Activated naive CD4-positive, alpha-beta T cell treated with anti-CD3 and anti-CD28 coated beads for 36 hours (primary cell): ENCODE data around the gene ATXN7. TPM values are rescaled to one million over a fixed set of nuclear protein-coding genes. Genes with fewer than 3 reads are reported as not detected.

ENCODE experiments used
- CTCF ChIA-PET: fragments of 350-600 bp; sonication (Branson Sonifier 250); formaldehyde crosslinking; loops from one replicate; lab custom pipeline; 2021; ENCODE audit warnings: antibody characterized with exemption; lab: Charles Lee
- DNase-seq: peaks from one replicate; pipeline ENCODE4 v3.0.0-alpha.2; 2020
- H3K27ac Mint-ChIP-seq: one replicate; pipeline ENCODE4 v1.8.0; 2021; ENCODE audit warnings: mild to moderate bottlenecking, mixed read lengths
- H3K27me3 Mint-ChIP-seq: one replicate; pipeline ENCODE4 v1.8.0; 2021; ENCODE audit warnings: low read depth, mixed read lengths
- H3K36me3 Mint-ChIP-seq: one replicate; pipeline ENCODE4 v1.8.0; 2021; ENCODE audit warnings: low read depth, mixed read lengths
- H3K4me1 Mint-ChIP-seq: one replicate; pipeline ENCODE4 v1.8.0; 2021; ENCODE audit warnings: low read depth, mixed read lengths
- H3K4me3 Mint-ChIP-seq: one replicate; pipeline ENCODE4 v1.8.0; 2021; ENCODE audit warnings: mild to moderate bottlenecking, moderate library complexity, mixed read lengths
- H3K9me3 Mint-ChIP-seq: one replicate; pipeline ENCODE4 v1.8.0; 2021; ENCODE audit warnings: mixed read lengths
- intact Hi-C: fragments of 100-400 bp; cut with micrococcal nuclease; formaldehyde crosslinking; loops from one replicate; pipeline ENCODE4 v1.15.1; 2023
- total RNA-seq, 2 experiments: library from RNA; stranded (reverse); gene quantifications; one replicate each; pipeline ENCODE4 v1.2.3, GENCODE V29; 2021

The ATXN7 gene
- total RNA-seq, 2 experiments from 2014 or later: 25.5 to 25.8 TPM

DNA sequence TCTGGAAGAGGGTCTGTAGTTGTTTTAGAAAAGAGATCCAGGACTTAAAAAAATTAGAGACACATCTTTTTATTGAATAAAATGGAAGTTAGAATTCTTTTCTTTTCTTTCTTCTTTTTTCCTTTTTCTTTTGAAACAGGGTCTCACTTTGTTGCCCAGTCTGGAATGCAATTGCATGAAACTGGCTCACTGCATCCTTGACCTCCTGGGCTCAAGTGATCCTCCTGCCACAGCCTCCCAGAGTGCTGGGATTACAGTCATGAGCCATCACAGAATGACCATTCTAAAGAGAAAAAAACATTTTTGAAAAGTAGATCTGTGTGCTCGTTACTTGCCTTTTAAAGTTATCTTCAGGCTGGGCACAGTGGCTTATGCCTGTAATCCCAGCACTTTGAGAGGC is 3.6 kb downstream of the ATXN7 start:
- Mint-ChIP-seq H3K4me1 (peaks cover 45% of the 10 kb centered on the region), H3K27ac (no peak overlapping the region), H3K36me3 (peaks cover 28% of the 10 kb centered on the region), H3K4me3 (no peak overlapping the region), H3K27me3 (no peaks in the 10 kb centered on the region), H3K9me3 (no peaks in the 10 kb centered on the region)
- intact Hi-C loops: no loop called here
- no peak for DNase-seq
- CTCF ChIA-PET: interaction anchor here (0.7 kb wide), 1 partner anchor 18 kb away, joined by 3 read pairs; no protein-coding TSS in a partner anchor

DNA sequence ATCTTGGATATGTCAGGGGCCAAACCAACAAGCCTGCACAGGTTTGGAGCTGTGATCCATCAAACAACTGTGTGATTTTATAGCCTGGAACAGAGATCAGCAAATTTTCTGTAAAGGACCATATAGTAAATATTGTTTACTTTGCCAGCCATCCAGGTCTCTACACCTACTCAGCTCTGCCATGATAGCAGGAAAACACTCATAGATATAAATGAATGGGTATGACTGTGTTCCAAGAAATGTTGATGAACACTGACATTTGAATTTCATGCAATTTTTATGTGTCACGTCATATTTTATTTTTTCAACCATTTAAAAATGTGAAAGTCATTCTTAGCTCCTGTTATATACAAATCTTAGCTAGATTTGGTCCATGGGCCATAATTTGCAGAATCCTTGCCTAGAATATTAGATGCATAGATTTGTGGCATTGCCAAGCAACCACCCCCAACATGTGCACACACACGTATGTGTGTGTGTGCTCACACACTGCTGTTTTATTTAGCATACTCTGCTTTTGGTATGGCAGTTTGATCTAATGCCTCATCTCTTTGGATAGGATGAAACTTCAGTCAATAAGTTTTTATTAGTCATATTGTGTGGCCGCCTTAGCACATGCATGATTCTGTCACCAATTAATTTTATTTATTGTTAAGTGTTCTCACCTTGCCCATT is 6.4 kb downstream of the ATXN7 start:
- H3K36me3 Mint-ChIP-seq: peaks cover 19% of the 10 kb centered on the region

DNA sequence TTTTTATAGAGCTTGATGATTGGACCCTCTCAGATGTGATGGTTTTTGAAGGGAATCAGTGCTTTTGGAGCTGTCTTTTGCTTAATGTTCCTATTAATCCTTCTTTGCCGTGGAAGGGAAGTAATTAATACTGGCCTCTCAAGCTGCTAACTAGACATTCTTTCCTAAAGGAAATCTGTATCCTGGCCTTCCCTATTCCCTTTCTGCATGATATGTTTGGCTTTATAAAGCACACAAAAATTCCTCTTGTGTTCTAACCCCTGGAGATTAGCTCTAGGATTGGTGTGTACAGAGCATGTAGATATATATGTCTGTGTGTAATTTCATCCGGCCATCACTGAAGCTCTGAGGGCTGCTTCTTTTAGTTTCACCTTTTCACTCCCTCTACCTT is 6.9 kb downstream of the ATXN7 start:
- Mint-ChIP-seq H3K4me1 (peaks cover 41% of the 10 kb centered on the region), H3K36me3 (peaks cover 16% of the 10 kb centered on the region), H3K27ac (no peak overlapping the region), H3K9me3 (no peaks in the 10 kb centered on the region), H3K4me3 (no peak overlapping the region), H3K27me3 (no peaks in the 10 kb centered on the region)
- DNase-seq: no peak
- CTCF ChIA-PET: interaction anchor here (1.6 kb wide), 1 partner anchor 27 kb away, joined by 8 read pairs; no protein-coding TSS in a partner anchor
- intact Hi-C loops: no loop called here

More for the DNA sequence above, 6.4 kb downstream of the ATXN7 start:
- intact Hi-C loops: no loop called here
- no peak overlapping the region for H3K4me3 Mint-ChIP-seq
- no peaks in the 10 kb centered on the region for H3K9me3 Mint-ChIP-seq
- CTCF ChIA-PET: interaction anchor here (0.7 to 1.6 kb wide), 3 partner anchors 28 to 614 kb away, joined by 3 to 8 read pairs (median 3); no protein-coding TSS in a partner anchor
- H3K27ac Mint-ChIP-seq: no peak overlapping the region
- peaks cover 42% of the 10 kb centered on the region for H3K4me1 Mint-ChIP-seq
- no peaks in the 10 kb centered on the region for H3K27me3 Mint-ChIP-seq
- no peak for DNase-seq

DNA sequence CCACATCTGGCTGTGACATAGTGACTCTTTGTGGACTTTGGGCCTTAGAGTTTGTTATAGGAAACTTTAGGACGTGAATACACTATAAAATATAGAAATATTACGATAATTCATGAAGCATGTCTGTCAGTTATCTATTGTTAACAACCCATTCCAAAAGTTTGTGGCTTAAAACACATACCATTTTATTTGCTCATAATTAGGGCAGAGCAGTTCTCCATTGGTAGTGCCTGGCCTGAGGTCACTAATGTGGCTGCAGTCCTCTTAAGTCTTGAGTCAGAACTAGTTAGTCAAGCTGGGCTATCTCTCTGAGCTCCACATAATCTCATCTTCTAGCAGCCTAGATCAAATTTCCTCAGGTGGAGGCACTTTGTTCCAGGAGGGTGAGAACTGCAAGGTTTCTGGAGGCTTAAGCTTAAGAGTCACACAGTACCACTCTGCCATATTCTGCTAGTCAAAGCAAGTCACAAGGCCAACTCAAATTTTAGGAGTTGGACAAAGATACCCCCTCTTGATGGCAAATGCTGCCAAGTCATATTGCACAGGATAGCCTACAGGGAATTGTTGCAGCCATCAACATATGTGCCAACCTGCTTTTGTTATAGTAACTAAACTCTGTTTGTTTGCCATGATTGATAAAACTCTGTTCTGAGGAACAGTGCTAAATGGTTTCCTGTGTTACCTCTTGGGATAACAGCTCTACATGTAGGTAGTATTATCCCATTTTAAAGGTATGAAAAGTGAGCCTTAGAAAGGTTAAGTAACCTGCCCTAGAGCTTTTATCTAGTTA is 8.7 kb downstream of the ATXN7 start:
- intact Hi-C loops: no loop called here
- peaks cover 46% of the 10 kb centered on the region for H3K4me1 Mint-ChIP-seq
- no peaks in the 10 kb centered on the region for H3K27me3 Mint-ChIP-seq
- no peak overlapping the region for H3K27ac Mint-ChIP-seq
- CTCF ChIA-PET: no interaction called here
- no peak for DNase-seq
- H3K4me3 Mint-ChIP-seq: no peak overlapping the region
- H3K9me3 Mint-ChIP-seq: no peaks in the 10 kb centered on the region
- H3K36me3 Mint-ChIP-seq: peaks cover 7% of the 10 kb centered on the region

DNA sequence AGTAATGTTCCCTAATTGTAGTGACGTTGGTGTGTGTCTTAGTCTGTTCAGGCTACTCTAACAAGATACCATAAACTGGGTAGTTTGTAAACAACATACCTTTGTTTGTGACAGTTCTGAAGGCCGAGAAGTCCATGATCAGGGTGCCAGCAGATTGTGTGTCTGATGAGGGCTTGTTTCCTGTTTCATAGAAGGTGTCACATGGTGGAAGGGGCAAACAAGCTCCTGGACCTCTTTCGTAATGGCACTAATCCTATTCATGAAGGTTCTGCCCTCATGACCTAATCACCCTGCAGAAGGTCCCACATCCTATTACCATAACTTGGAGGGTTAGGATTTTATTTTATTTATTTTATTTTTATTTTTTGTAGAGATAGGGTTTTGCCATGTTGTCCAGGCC is 11.1 kb downstream of the ATXN7 start:
- Mint-ChIP-seq H3K4me1 (peaks cover 52% of the 10 kb centered on the region), H3K36me3 (no peaks in the 10 kb centered on the region), H3K27ac (no peak overlapping the region), H3K4me3 (no peak overlapping the region), H3K27me3 (no peaks in the 10 kb centered on the region), H3K9me3 (no peaks in the 10 kb centered on the region)
- intact Hi-C loops: no loop called here
- CTCF ChIA-PET: no interaction called here
- DNase-seq: no peak

DNA sequence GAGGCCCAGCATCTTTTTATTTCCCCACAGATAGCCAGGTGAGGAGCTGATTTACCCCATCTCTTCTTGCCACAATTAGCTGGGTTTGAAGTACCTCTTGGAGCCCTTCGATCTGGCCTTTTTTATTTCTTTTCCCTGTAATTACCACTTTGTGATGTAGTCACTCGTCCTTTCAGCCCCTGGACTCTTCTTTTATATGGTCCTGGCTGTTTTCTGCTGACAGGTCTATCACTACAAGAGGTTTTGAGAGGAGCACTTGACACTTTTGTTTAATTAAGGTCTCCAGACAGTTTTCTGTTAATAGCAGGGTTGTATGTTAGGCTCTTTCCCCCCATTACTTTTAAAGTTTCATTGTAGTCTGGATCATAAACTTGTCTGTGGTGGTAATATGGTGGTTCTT is 11.8 kb downstream of the ATXN7 start:
- Mint-ChIP-seq H3K4me3 (no peak overlapping the region), H3K36me3 (peaks cover 4% of the 10 kb centered on the region), H3K27ac (no peak overlapping the region), H3K9me3 (no peaks in the 10 kb centered on the region), H3K4me1 (peaks cover 51% of the 10 kb centered on the region), H3K27me3 (no peaks in the 10 kb centered on the region)
- CTCF ChIA-PET: interaction anchor here (0.6 kb wide), 1 partner anchor 116 kb away, joined by 6 read pairs; no protein-coding TSS in a partner anchor
- intact Hi-C loops: no loop called here
- DNase-seq: no peak

DNA sequence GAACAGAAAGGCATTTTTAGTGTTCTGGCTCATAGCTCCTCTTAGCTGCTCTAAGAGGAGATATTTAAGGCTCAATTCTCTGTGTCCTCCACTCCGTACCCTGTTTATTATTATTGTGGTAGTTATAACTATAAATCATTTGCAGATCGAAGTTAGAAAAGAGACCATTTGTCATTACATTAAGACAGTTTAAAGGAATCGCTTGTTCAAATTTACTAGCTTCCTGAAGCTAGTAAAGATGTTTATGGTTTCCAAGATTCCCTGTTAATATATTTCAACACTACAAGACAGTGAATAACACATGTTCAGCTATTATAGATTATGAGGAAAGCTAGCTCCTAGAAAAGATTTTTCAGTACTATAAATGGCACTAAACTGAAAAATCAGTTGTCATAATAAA is 12.6 kb downstream of the ATXN7 start:
- no peak for DNase-seq
- Mint-ChIP-seq H3K27me3 (no peaks in the 10 kb centered on the region), H3K9me3 (no peaks in the 10 kb centered on the region), H3K4me1 (peaks cover 52% of the 10 kb centered on the region), H3K4me3 (no peak overlapping the region), H3K36me3 (peaks cover 5% of the 10 kb centered on the region), H3K27ac (no peak overlapping the region)
- CTCF ChIA-PET: interaction anchor here (0.6 kb wide), 1 partner anchor 18 kb away, joined by 3 read pairs; no protein-coding TSS in a partner anchor
- intact Hi-C loops: loop anchor here (2.0 kb wide), 1 partner anchor 21 kb away; no protein-coding TSS in a partner anchor

DNA sequence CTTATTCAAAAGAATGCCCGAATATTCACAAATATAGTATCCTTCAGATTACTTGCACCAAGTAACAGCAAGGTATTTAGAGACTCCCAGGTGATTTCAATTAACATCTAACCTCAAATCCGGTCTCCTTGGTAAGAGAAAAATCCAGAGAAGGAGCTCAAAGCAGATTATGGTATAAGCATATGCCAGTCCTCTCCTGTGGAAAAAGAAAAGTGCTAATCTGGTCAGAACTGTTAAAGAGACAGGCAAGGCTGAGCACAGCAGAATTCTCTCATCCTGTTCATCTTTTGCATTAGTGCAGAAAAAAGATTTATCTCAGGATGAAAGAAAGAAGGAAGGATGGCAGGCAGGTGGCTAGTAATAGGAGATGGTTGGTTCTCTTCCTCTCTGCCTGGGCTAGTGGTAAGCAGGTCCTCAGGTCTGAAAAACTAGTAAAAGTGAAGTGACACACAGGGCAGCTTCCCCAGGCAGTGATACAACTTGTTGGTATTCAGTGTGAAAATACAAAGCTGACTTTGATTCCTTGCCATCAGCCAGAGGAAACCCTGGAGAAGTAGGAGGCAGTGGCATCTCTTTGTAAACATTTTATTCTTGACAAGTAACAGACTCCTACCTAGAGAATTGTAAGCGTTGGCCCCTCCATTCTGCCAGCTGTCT is 14.2 kb downstream of the ATXN7 start:
- Mint-ChIP-seq H3K27me3 (no peaks in the 10 kb centered on the region), H3K4me1 (peaks cover 57% of the 10 kb centered on the region), H3K9me3 (no peaks in the 10 kb centered on the region), H3K27ac (peak overlapping the region; percentile 22), H3K36me3 (peaks cover 5% of the 10 kb centered on the region), H3K4me3 (no peak overlapping the region)
- no peak for DNase-seq
- intact Hi-C loops: loop anchor here (2.0 kb wide), 1 partner anchor 19 kb away; no protein-coding TSS in a partner anchor
- CTCF ChIA-PET: interaction anchor here (0.7 to 1.1 kb wide), 2 partner anchors 84 to 129 kb away, joined by 3 read pairs; no protein-coding TSS in a partner anchor

DNA sequence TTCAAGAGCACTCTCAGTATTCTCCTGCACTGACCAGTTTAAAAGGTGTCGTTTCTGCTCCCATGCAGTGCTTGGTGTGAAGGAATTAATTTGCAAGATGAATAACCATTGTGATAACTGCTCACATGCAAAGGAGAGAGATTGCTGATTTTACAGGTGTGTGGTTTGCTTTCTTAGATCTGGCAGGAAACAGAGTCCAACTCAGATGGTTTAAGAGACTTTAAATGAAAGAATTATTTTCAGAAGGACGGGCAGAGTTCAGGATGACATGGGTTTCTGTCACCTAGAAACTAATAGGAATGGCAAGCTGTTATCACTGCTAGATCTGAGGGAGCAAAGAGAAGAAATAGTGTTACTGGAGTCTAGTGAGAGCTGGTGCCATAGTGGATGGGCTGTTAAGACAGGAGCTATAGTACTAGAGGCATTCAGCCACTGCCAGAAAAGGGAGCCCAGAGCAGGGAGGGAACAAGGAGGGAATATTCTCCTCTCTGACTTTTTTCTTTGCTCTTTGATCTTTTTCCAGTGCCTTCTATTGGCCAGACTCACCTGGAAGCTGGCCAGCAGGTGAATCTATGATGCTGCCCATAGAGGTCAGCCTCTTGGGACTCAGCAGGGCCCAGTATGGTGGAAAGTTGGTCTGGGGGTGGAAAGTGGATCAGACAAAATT is 14.9 kb downstream of the ATXN7 start:
- Mint-ChIP-seq H3K9me3 (no peaks in the 10 kb centered on the region), H3K27ac (peak overlapping the region; percentile 22)
- CTCF ChIA-PET: interaction anchor here (0.7 kb wide), 1 partner anchor 13 kb away, joined by 3 read pairs; no protein-coding TSS in a partner anchor

DNA sequence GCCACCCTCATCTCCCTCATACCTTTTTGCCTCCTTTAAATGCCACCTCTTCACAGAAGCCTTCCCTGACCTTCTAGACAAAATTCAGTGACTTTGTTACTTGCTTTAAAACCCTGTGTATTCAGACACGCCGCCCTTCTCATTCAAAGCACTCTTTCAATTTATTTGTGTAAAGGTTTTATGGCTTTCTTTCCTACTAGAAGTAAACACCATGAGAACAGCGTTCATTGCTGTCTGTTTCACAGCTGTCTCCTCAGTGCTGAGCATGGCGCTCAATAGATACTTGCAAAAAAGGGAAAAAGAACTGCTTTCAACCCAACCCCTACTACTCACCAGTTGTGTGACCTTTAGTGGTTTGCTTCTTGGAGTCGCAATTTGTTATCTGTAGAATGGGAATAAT is 17.0 kb downstream of the ATXN7 start:
- Mint-ChIP-seq H3K27me3 (no peaks in the 10 kb centered on the region), H3K27ac (no peak overlapping the region), H3K36me3 (peaks cover 6% of the 10 kb centered on the region), H3K9me3 (no peaks in the 10 kb centered on the region), H3K4me3 (no peak overlapping the region), H3K4me1 (peaks cover 48% of the 10 kb centered on the region)
- intact Hi-C loops: no loop called here
- no peak for DNase-seq
- CTCF ChIA-PET: no interaction called here

More for the DNA sequence above, 14.9 kb downstream of the ATXN7 start:
- intact Hi-C loops: no loop called here
- Mint-ChIP-seq H3K27me3 (no peaks in the 10 kb centered on the region), H3K36me3 (peaks cover 5% of the 10 kb centered on the region), H3K4me1 (peaks cover 59% of the 10 kb centered on the region), H3K4me3 (no peak overlapping the region)
- DNase-seq: no peak

DNA sequence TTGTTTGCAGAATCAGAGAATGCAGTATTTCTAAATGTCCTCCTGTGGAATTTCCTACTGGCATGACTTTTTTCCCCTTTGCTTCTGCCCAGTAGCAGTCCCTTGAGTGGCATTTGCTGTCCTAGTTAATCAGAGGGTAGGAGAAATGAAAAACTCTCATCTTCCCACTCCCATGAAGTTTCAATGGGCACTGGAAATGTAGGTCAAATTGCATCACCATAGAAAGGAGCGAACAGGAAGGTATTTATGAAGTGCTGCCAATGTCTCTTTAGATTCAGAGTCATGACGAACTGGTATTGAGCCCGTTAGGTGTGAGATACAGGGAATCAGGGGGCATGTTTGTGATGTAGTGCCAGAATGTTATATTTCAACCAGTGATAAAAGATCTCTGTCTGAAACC is 23.2 kb downstream of the ATXN7 start:
- H3K27me3 Mint-ChIP-seq: no peaks in the 10 kb centered on the region
- no peak overlapping the region for H3K27ac Mint-ChIP-seq
- H3K36me3 Mint-ChIP-seq: peaks cover 3% of the 10 kb centered on the region
- intact Hi-C loops: no loop called here
- CTCF ChIA-PET: no interaction called here
- DNase-seq: no peak
- H3K9me3 Mint-ChIP-seq: no peaks in the 10 kb centered on the region
- H3K4me1 Mint-ChIP-seq: peaks cover 19% of the 10 kb centered on the region
- no peak overlapping the region for H3K4me3 Mint-ChIP-seq
